Neural cell (in vitro differentiated cells): ENCODE data around the gene ATP2C2. TPM values are rescaled to one million over a fixed set of nuclear protein-coding genes. Genes with fewer than 3 reads are reported as not detected.

Experiments used
- H2AFZ ChIP-seq: fragments of 200-600, 300-800 bp; sonication (generic), shearing (Covaris generic); 2 replicates; pipeline ENCODE4 v1.6.0; 2014; ENCODE audit warnings: low read depth, mild to moderate bottlenecking, antibody characterized with exemption, low read length, moderate library complexity
- H3F3A ChIP-seq: fragments of 200-600 bp; shearing (Covaris generic); 2 replicates; pipeline ENCODE4 v1.6.1; 2016; ENCODE audit warnings: mild to moderate bottlenecking, moderate library complexity, mixed read lengths, antibody characterized with exemption, low read length; ENCODE audit not compliant: insufficient read depth, poor library complexity, severe bottlenecking
- H3K27ac ChIP-seq: fragments of 200-600, 300-800 bp; sonication (generic), shearing (Covaris generic); 2 replicates; pipeline ENCODE4 v1.5.1; 2014; ENCODE audit warnings: mild to moderate bottlenecking, low read length, moderate library complexity
- H3K27me3 ChIP-seq: fragments of 300-800, 200-600 bp; sonication (generic), shearing (Covaris generic); 2 replicates; pipeline ENCODE4 v1.6.0; 2014; ENCODE audit warnings: mild to moderate bottlenecking, low read depth, low read length, moderate library complexity; ENCODE audit not compliant: insufficient read depth
- H3K36me3 ChIP-seq: fragments of 300-800, 200-600 bp; sonication (generic), shearing (Covaris generic); 2 replicates; pipeline ENCODE4 v1.5.1; 2014; ENCODE audit warnings: mild to moderate bottlenecking, antibody characterized with exemption, low read length, moderate library complexity; ENCODE audit not compliant: insufficient read depth
- H3K4me2 ChIP-seq: fragments of 300-800, 200-600 bp; sonication (generic), shearing (Covaris generic); 2 replicates; pipeline ENCODE4 v1.6.0; 2014; ENCODE audit warnings: mild to moderate bottlenecking, low read length
- H3K4me3 ChIP-seq: fragments of 300-800, 200-600 bp; sonication (generic), shearing (Covaris generic); 2 replicates; pipeline ENCODE4 v1.5.1; 2014; ENCODE audit warnings: mild to moderate bottlenecking, low read length, moderate library complexity
- H3K79me2 ChIP-seq: fragments of 200-600 bp; shearing (Covaris generic); replicated peaks from 2 replicates; pipeline ENCODE4 v1.6.0; 2014; ENCODE audit warnings: mild to moderate bottlenecking, low read length, moderate library complexity; ENCODE audit not compliant: insufficient read depth
- H3K9ac ChIP-seq: fragments of 300-800, 200-600 bp; sonication (generic), shearing (Covaris generic); 2 replicates; pipeline ENCODE4 v1.6.1; 2016; ENCODE audit warnings: mild to moderate bottlenecking, low read length, mixed read lengths
- H3K9me2 ChIP-seq: fragments of 200-600 bp; shearing (Covaris generic); 2 replicates; pipeline ENCODE4 v1.6.1; 2016; ENCODE audit warnings: mild to moderate bottlenecking, low read length, mixed read lengths; ENCODE audit not compliant: insufficient read depth
- H3K9me3 ChIP-seq: fragments of 200-600, 300-800 bp; sonication (generic), shearing (Covaris generic); 2 replicates; pipeline ENCODE4 v1.6.1; 2016; ENCODE audit warnings: mild to moderate bottlenecking, mixed run types, low read length, moderate library complexity, mixed read lengths
- H4K20me1 ChIP-seq: fragments of 200-600 bp; shearing (Covaris generic); 2 replicates; pipeline ENCODE4 v1.6.1; 2016; ENCODE audit warnings: mild to moderate bottlenecking, mixed run types; ENCODE audit not compliant: insufficient read depth
- EP300 ChIP-seq: fragments of 450-650 bp; conservative IDR thresholded peaks from 2 replicates; pipeline ENCODE4 v1.6.1; 2014; ENCODE audit warnings: antibody characterized with exemption, mild to moderate bottlenecking, moderate library complexity; ENCODE audit not compliant: poor library complexity, severe bottlenecking
- EZH2 ChIP-seq: fragments of 200-600, 300-800 bp; shearing (Covaris generic), sonication (generic); IDR thresholded peaks from 2 replicates; pipeline ENCODE4 v1.6.1; 2014; ENCODE audit warnings: antibody characterized with exemption, low read length, borderline replicate concordance, mild to moderate bottlenecking; ENCODE audit not compliant: insufficient read depth, poor library complexity, severe bottlenecking
- MXI1 ChIP-seq: fragments of 450-650 bp; conservative IDR thresholded peaks from 2 replicates; pipeline ENCODE4 v1.6.1; 2014; ENCODE audit warnings: antibody characterized with exemption, mild to moderate bottlenecking; ENCODE audit not compliant: poor library complexity, severe bottlenecking
- POLR2AphosphoS5 ChIP-seq: IDR thresholded peaks from 2 replicates; pipeline ENCODE4 v1.6.1; 2012
- RAD21 ChIP-seq: fragments of 450-650 bp; conservative IDR thresholded peaks from 2 replicates; pipeline ENCODE4 v1.6.1; 2014; ENCODE audit warnings: antibody characterized with exemption, mild to moderate bottlenecking, moderate library complexity
- SMC3 ChIP-seq: fragments of 450-650 bp; conservative IDR thresholded peaks from 2 replicates; pipeline ENCODE4 v1.6.1; 2014; ENCODE audit warnings: antibody characterized with exemption, mild to moderate bottlenecking, moderate library complexity; ENCODE audit not compliant: poor library complexity
- TAF1 ChIP-seq: IDR thresholded peaks from 2 replicates; pipeline ENCODE4 v1.6.1; 2012; ENCODE audit warnings: low read depth
- polyA plus RNA-seq: library from polyadenylated mRNA; depleted of rRNA; stranded (reverse); fragments of >200 nt; gene quantifications from 2 replicates; pipeline ENCODE4 v1.2.3, GENCODE V29; 2014
- TF ChIP-seq, protein P1 (sequence below): fragments of 450-650 bp; IDR thresholded peaks from 2 replicates; pipeline ENCODE4 v1.5.1; 2014; ENCODE audit warnings: antibody characterized with exemption, mild to moderate bottlenecking, moderate library complexity; ENCODE audit not compliant: poor library complexity, severe bottlenecking
- TF ChIP-seq, protein P2 (sequence below): IDR thresholded peaks from 2 replicates; pipeline ENCODE4 v1.6.1; 2012; ENCODE audit warnings: borderline replicate concordance

ATP2C2 gene
- polyA plus RNA-seq, 1 donor from 2014 or later, result not detected

DNA sequence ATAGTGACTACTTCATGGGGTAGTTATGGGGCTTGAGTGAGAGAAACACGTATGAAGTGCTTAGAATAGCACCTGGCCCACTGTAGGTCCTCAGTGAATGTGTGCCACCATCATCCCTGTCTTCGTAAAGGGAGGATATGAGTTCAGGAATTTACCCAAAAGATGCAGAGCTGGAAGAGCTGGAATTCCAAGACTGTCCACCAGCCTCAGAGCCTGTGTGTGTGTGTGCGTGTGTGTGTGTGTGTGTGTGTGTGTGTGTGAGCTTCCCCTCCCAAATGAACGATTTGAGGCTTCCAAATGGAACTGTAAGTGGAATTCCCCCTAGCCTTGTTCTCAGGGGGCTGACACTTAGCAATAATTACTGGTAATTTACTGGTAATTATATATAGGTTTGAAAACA lies 46.4 kb upstream of the ATP2C2 start:
- Histone ChIP-seq H3K79me2 (no peaks in the 10 kb centered on the region), H3K9me2 (no peaks in the 10 kb centered on the region), H3K9ac (no peak overlapping the region), H3K9me3 (no peaks in the 10 kb centered on the region), H2AFZ (no peak overlapping the region), H3F3A (no peaks in the 10 kb centered on the region), H3K36me3 (no peaks in the 10 kb centered on the region), H4K20me1 (no peaks in the 10 kb centered on the region), H3K4me2 (no peak overlapping the region), H3K4me3 (no peak overlapping the region), H3K27ac (no peak overlapping the region), H3K27me3 (no peaks in the 10 kb centered on the region)
- no peak for TF ChIP-seq SMC3
- no peak for TF ChIP-seq RAD21
- no peak for TF ChIP-seq POLR2AphosphoS5
- TF ChIP-seq, protein P1, sequence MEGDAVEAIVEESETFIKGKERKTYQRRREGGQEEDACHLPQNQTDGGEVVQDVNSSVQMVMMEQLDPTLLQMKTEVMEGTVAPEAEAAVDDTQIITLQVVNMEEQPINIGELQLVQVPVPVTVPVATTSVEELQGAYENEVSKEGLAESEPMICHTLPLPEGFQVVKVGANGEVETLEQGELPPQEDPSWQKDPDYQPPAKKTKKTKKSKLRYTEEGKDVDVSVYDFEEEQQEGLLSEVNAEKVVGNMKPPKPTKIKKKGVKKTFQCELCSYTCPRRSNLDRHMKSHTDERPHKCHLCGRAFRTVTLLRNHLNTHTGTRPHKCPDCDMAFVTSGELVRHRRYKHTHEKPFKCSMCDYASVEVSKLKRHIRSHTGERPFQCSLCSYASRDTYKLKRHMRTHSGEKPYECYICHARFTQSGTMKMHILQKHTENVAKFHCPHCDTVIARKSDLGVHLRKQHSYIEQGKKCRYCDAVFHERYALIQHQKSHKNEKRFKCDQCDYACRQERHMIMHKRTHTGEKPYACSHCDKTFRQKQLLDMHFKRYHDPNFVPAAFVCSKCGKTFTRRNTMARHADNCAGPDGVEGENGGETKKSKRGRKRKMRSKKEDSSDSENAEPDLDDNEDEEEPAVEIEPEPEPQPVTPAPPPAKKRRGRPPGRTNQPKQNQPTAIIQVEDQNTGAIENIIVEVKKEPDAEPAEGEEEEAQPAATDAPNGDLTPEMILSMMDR, result no peak
- no peak for TF ChIP-seq MXI1
- TF ChIP-seq TAF1, result no peak

DNA sequence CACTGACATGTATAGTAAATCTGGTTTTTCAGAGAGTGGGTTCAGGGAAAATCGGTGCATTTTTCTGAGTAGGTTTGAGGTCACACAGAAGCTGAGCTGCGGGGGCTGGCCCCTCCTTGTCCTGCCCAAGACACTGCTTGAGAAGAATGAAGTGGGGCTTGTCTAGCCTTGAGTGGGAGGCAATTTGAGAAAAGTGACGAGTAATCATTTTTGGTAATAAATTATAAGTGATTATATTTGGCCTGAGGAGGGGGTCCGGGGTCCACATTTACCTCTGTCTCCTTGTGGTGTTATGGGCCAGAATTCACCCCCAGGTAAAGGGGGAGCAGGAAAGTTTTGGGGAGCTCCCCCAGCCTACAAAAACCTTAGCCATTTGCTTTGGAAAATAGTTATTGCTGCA lies 45.6 kb upstream of the ATP2C2 start:
- Histone ChIP-seq H2AFZ (no peak overlapping the region), H3F3A (no peaks in the 10 kb centered on the region), H3K9me3 (no peaks in the 10 kb centered on the region), H3K27ac (no peak overlapping the region), H3K27me3 (no peaks in the 10 kb centered on the region), H3K9ac (no peak overlapping the region), H3K79me2 (no peaks in the 10 kb centered on the region), H3K4me3 (no peak overlapping the region), H4K20me1 (no peaks in the 10 kb centered on the region), H3K36me3 (no peaks in the 10 kb centered on the region), H3K4me2 (no peak overlapping the region), H3K9me2 (no peaks in the 10 kb centered on the region)
- TF ChIP-seq, protein P2, sequence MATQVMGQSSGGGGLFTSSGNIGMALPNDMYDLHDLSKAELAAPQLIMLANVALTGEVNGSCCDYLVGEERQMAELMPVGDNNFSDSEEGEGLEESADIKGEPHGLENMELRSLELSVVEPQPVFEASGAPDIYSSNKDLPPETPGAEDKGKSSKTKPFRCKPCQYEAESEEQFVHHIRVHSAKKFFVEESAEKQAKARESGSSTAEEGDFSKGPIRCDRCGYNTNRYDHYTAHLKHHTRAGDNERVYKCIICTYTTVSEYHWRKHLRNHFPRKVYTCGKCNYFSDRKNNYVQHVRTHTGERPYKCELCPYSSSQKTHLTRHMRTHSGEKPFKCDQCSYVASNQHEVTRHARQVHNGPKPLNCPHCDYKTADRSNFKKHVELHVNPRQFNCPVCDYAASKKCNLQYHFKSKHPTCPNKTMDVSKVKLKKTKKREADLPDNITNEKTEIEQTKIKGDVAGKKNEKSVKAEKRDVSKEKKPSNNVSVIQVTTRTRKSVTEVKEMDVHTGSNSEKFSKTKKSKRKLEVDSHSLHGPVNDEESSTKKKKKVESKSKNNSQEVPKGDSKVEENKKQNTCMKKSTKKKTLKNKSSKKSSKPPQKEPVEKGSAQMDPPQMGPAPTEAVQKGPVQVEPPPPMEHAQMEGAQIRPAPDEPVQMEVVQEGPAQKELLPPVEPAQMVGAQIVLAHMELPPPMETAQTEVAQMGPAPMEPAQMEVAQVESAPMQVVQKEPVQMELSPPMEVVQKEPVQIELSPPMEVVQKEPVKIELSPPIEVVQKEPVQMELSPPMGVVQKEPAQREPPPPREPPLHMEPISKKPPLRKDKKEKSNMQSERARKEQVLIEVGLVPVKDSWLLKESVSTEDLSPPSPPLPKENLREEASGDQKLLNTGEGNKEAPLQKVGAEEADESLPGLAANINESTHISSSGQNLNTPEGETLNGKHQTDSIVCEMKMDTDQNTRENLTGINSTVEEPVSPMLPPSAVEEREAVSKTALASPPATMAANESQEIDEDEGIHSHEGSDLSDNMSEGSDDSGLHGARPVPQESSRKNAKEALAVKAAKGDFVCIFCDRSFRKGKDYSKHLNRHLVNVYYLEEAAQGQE, result no peak
- TF ChIP-seq EP300 (no peak), MXI1 (no peak), SMC3 (no peak), POLR2AphosphoS5 (no peak), RAD21 (no peak), EZH2 (no peak), TAF1 (no peak)
- TF ChIP-seq, protein P1, result no peak
